Bone marrow (tissue), 2 donors: ENCODE results near the gene IGSF9B.

Experiments
- DNase-seq, 2 donors: peaks; one replicate each; lab custom pipeline; 2025; lab: John Stamatoyannopoulos, UW

IGSF9B gene

DNA sequence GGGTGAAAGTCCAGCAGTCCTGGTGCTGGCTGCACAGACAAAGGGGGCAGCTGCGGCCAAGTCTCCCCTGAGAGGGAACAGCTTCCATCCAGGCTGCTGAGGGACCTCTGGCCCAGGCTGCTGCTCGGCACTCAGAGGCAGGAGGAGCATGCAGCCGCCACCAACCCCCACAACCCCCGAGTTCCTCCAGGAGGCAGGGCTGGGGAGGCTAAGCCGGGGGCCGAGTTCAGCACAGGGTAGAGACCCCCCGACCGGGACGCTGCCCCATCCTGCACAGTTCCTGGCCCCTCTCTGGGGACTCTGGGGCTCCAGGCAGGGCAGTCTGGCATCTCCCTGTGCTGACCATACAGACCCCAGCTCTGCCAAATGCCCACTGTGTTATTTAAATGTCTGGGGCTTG lies 20.2 kb downstream of the IGSF9B start:
- no peak for DNase-seq

DNA sequence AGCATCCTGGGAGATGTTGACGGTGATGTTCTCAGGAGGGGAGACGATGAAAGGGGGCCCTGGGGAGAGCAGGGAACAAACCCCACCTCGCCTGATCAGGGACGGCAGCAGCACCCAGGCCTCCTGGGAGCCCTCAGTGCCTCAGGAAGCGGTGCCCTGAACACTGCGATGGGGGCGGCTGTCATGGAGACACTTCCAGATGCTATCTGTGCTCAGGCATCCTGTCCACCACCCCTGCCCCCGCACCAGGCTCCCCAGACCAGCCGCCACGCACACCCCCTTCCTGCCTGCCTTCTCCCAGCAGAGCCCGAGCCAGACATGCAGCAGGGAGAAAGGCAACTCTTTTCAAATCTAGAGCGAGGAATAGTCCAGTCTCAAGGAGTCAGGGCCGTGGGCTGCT lies 20.6 kb downstream of the IGSF9B start:
- DNase-seq: peak in 1 of 2 donors; percentile 33

- no peak for DNase-seq
Measured at GRCh38 chr11:133935551-133935910, 21.2 kb downstream of the IGSF9B start.

DNA sequence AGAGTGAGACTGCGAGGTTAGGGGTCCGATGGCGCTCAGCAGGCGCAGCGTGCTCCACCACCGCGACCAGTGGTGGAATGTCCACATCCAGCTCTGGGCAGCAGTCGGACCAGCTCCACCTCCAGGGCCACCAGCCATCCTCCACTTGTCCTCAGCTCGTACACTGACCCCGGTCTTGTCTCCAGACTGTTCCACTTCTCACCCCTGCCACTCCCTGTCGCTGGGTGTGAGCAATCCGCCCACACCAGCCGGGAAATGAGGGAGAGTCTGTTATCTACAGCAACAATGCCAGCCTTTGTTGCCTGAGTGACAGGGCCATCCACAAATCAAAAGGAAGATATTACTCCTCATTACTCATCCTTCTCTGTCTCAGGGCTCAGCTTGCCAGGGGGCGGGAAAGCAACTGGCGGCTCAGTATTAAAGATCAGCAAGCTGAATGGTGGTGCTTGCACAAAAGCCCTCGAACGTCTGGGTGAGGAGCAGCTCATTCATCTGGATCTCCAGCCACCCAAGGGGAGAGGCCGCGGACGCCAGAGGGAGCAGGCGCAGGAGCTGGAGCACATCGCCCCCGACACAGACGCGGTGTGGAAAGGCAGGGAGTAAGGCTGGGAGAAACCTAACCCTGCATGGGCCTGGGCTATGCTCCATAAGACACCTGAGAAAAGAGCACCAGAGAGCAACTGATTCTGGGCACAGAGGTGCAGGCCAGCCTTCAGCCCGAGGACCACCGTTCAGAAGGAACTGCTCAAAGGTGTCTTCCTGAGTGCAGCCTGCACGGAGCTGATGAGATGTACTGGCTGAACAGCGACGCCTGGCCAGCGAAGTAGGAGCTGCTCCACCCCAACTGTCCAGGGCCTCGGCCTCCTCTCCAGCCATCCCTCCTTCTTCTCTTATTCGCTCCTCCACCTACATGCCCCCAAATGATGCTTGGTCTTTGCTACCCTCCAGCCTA lies 21.9 kb downstream of the IGSF9B start:
- no peak for DNase-seq

GRCh38 chr11:133934096-133934495 lies 22.7 kb downstream of the IGSF9B start:
- no peak for DNase-seq

DNA sequence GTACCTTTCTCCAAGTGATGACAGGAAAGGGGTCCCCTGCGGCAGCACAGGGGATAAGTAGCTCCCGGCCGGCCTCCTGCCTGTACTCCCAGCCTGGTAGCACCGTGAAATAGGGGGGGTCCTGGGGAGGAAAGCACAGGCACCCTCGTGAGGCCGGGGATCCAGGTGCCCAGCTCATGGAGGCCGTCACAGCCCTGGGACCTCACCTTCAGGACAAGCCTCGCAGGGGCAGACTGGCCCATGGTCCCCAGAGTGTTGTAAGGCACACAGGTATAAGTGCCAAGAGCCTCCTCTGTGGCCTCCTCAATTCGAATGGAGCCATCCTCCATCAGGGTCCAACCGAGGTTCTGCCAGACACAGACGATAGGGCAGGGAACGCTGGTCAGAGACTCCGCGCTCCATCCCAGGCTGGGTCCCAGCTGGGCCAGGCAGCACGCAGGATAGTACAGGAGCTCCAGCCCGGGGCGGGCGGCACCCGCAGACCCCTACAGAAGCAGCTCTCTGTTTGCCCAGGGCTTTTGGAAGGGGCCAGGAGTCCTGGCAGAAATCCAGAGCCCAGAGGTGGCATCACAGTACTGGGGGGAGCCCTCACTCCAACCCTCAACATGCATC lies 25.2 kb downstream of the IGSF9B start:
- DNase-seq: no peak

DNA sequence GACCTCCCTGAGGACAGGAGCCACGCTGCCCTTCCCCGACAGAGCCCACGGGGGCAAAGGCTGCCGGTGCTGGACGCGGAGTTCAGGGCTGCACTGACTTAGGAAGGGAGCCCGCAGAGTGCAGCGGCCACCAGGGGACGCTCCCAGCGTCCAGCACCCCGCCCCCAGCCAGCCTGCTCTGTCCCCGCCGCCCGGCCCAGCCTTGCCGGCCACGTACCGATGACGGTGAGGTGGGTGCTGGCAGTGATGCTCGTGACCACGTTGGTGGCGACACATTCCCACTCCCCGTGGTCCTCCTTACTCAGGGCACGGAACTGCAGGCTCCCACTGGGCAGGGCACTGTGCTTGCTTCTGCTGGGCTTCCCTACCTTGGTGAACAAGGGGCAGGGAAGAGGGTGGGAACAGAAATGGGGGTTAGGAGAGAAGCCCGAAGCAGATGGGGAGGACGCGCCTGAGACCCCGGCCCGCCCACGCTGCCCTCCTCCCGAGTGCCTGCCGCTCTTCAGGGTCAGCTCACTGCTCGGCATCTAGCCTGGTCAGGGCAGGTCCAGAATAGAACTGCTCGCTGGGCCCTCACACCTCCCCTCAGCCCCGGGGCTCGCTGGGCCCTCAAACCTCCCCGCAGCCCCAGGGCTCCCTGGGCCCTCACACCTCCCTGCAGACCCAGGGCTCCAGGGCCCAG lies 25.9 kb downstream of the IGSF9B start:
- no peak for DNase-seq

GRCh38 chr11:133930053-133930766 lies 26.6 kb downstream of the IGSF9B start:
- no peak for DNase-seq

DNA sequence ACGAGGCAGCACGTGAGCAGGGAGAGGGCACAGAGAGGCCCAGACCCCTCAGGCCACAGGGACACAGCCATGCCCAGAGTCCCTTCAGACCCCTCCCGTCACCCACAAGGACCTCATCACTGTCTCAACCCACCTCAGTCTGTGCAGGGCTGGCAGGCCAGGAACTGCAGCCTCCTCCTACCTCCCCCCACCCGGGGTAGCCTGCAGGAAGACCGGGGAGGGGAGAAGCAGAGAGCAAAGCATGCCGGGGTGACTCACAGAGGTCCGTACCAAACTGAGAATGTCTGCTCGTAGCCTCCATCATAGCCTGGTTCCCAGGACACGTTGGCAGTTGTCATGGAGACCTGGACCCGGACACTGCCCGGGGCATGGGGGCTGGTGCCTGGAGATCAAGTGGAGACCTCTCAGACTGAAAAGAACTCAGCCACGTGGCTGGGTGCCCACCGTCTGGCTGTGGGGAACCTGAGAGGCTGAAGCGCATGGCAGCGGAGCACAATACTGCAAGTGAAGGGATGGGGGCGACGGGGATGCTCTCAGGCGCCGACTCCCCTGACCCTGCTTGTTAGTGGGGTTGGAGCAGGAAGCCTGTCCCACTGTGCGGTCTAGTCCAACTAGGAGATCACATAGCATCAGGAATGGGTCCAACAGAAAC lies 27.2 kb downstream of the IGSF9B start:
- DNase-seq: no peak

DNA sequence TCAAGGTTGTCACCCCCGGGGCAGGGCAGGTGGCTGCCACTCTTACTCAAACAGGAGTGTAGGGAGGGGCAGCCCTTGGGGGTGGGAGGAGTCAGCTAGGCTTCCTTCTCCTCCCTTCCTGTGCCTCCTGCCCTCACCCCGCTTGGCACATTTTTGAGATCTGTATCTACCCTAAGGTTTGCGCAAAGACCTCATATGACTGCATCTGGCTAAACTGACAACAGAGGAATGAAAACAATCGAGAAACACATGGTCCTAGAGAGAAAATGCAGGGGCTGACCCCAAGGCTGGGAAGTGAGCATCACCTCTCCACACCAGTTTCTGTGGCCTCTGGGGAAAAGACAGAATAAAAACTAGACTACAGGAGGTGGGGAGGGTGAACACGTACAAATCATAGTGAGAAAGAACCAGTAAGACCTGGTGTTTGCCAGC lies 28.1 kb downstream of the IGSF9B start:
- DNase-seq: peak in 1 of 2 donors; percentile 12

DNA sequence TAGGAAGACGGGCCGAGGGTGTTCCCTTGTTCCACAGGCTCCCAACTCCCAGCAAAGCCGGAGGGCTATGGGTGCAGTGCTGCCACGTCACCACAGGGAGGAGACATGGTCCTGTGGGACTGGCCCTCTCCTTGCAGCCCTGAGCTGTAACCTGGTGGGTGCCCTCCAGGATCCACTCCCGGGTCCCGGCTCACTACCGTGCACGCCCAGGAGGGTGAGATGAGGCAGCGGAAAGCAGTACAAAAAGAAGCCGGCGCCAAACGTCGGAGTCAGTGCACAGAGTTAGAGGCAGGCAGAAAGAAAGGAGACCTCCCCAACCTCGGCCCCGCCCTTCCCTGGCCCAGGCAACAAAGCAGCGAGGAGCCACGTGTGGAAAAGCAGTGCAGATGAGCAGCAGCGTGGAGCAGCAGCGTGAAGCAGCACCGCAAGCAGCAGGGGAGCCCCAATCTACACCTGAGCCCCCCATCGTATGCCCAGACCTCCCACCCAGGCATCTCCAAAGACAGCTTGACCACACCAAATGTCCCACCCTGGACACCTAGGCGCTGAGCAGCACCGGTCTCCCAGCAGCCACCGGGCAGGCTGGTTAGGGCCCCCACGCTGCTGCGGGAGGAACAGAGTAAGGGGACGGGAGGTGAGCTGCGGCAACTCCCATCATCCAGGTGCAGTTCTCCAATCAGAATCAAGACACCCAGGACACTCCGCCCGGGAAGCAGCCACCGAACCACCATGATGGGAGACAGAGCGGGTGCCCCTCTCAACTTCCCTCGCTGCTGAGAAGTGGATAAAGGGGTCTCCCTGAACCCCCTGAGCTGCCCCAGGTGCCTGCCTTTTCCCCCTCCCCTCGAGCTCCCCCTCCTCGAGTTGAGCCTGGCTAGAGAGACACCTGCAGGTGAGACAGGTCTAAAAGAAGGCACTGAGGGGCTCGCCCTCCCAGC lies 28.8 kb downstream of the IGSF9B start:
- peak in 1 of 2 donors; percentile 39 for DNase-seq

DNA sequence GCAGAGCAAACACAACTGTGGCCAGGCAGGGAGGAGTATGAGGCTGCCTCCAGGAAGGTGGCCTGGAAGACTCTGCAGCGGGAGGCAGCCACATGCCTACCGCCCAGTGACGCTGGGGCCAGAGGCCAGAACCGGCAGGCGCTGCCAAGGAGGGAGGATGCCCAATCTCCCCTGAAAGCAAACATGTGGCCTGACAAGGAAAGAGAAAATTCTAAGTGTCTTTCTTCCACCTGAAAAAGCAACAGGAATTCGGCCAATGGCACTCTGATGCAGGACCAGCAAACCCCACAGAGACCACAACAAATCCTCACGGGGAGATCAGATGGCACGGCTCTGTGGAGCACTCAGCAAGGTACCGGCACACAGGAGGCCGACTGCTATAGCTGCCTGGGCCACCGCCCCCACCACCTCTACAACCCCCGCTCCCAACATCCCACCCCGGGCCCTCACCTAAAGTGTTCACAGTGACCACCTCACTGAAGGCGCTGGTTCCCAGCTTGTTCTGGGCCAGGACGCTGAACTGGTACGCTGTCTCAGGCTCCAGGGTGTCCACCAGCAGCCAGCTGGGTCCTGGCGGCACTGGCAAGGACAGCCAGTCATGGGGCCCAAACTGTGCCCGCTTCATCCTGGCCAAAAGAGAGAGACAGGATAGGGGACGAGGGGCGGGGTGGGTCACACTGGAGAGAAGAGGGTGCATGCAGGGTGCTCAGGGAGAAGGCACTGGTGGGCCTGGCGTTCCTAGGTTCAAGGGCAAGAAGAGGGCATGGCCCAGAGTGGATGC lies 30.1 kb downstream of the IGSF9B start:
- DNase-seq: no peak

- no peak for DNase-seq
Measured at GRCh38 chr11:133925756-133926155, 31.0 kb downstream of the IGSF9B start.

DNA sequence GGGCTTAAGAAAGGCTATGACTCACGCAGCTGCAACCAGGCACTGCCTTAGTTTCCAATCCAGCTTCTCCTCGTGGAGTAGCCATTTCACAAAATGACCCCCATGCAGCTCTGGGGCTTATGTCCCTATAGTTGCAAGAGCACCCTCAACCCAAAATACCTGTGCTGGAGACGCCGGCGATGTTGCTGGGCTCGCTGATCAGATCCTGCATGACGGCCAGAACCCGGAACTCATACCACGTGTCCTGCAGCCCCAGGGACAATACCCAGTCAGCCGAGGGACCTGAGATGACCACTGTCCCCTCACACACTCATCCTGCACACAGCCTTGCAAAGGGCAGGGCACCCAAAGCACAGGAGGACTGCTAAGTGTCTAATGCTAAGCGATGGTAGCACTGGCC lies 32.1 kb downstream of the IGSF9B start:
- DNase-seq: no peak

- no peak for DNase-seq
Measured at GRCh38 chr11:133922078-133922870, 34.5 kb downstream of the IGSF9B start.

- no peak for DNase-seq
Measured at GRCh38 chr11:133921513-133921912, 35.3 kb downstream of the IGSF9B start.

DNA sequence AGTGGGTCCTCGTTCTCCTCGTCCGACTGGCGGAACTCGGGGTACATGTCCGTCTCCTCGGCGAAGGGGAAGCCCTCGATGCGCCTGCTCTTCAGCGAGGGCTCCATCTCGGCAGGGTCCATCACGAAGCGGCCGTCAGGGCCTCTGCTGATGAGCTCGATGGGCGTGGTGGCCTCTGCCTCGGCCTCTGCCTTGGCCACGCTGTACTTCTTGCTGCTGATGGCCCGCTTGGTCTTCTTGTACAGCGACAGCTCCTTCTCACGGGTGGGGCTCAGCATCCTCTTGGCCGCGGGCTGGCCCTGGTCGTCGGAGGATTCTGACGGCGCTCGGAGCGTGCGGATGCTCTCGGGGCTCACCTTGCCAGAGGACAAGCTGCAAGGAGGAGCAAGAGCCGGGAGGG lies 35.7 kb downstream of the IGSF9B start:
- no peak for DNase-seq

- DNase-seq: no peak
Measured at GRCh38 chr11:133920109-133920990, 36.4 kb downstream of the IGSF9B start.
